Uterus (tissue), 4 donors: Measurements from ENCODE around the gene USP46. TPM values are rescaled to one million over a fixed set of nuclear protein-coding genes. Genes with fewer than 3 reads are reported as not detected.

Source experiments
- DNase-seq, 2 donors: peaks; one replicate each; pipeline ENCODE4 v3.0.0-alpha.2; 2019 to 2020
- H3K27ac ChIP-seq, 2 donors: fragments of 200-600 bp; sonication (generic); 1 replicate in 1 of 2; 2 replicates in 1 of 2; pipeline ENCODE4 v1.5.1; 2016 to 2018
- H3K27me3 ChIP-seq, 2 donors: fragments of 200-600 bp; sonication (generic); one replicate each; pipeline ENCODE4 v1.5.1; 2018 to 2019; ENCODE audit warnings: control low read depth in 1 of 2
- H3K36me3 ChIP-seq, 2 donors: fragments of 200-600 bp; sonication (generic); one replicate each; pipeline ENCODE4 v1.5.1; 2019; ENCODE audit warnings: control low read depth in 1 of 2
- H3K4me1 ChIP-seq, 2 donors: fragments of 200-600 bp; sonication (generic); one replicate each; pipeline ENCODE4 v1.5.1; 2018 to 2019; ENCODE audit warnings: control low read depth in 1 of 2
- H3K4me3 ChIP-seq, 2 donors: fragments of 200-600 bp; sonication (generic); 1 replicate in 1 of 2; 2 replicates in 1 of 2; pipeline ENCODE4 v1.5.1; 2018 to 2019; ENCODE audit warnings: mild to moderate bottlenecking in 1 of 2
- H3K9me3 ChIP-seq, 2 donors: fragments of 200-600 bp; sonication (generic); one replicate each; pipeline ENCODE4 v1.5.1; 2019; ENCODE audit warnings: control low read depth in 1 of 2
- CTCF ChIP-seq, 4 experiments: fragments of 200-600 bp in 2 of 4; fragments of 450-650 bp in 2 of 4; sonication (generic) in 2 of 4; IDR thresholded peaks; one replicate each; pipeline ENCODE4 v1.5.1; 2016 to 2019; ENCODE audit warnings: antibody characterized with exemption in 4 of 4, mild to moderate bottlenecking in 2 of 4, moderate library complexity in 1 of 4
- POLR2A ChIP-seq, 2 donors: fragments of 450-650 bp; IDR thresholded peaks; one replicate each; pipeline ENCODE4 v1.6.1; 2016; ENCODE audit warnings: antibody characterized with exemption in 2 of 2, mild to moderate bottlenecking in 1 of 2, moderate library complexity in 1 of 2
- intact Hi-C: fragments of 100-400 bp; cut with DNase I; formaldehyde crosslinking; loops from one replicate; pipeline ENCODE4 v1.15.1; 2023; ENCODE audit warnings: low total_unique reads
- total RNA-seq, 4 donors: library from RNA; depleted of rRNA in 3 of 4; stranded (reverse); fragments of >200 nt in 3 of 4; gene quantifications; one replicate each; pipeline versions ENCODE4 v1.1.0 to v1.2.4, GENCODE V29; 2014 to 2023
- donor health status: DM: yes; HTN: yes; CAD: no.

USP46 gene
- total RNA-seq, 4 donors from 2014 or later, result 0.51 to 33.5 (median 16.5) TPM

GRCh38 chr4:52550186-52550585 is 108.9 kb downstream of the USP46 start:
- no peak overlapping the region for H3K27ac ChIP-seq
- H3K4me3 ChIP-seq, result no peak overlapping the region
- H3K9me3 ChIP-seq, result no peaks in the 10 kb centered on the region
- H3K27me3 ChIP-seq, result no peaks in the 10 kb centered on the region
- H3K36me3 ChIP-seq, result no peaks in the 10 kb centered on the region
- DNase-seq, result no peak
- no peak for TF ChIP-seq POLR2A (IDR thresholded peaks at IDR 0.05)
- no peak for TF ChIP-seq CTCF (IDR thresholded peaks at IDR 0.05)
- H3K4me1 ChIP-seq, result no peaks in the 10 kb centered on the region
- intact Hi-C loops, result no loop called here

- no peak overlapping the region for H3K27ac ChIP-seq
- no peaks in the 10 kb centered on the region for H3K36me3 ChIP-seq
- no peaks in the 10 kb centered on the region for H3K27me3 ChIP-seq
- no peaks in the 10 kb centered on the region for H3K4me1 ChIP-seq
- H3K4me3 ChIP-seq, result no peak overlapping the region
- intact Hi-C loops, result no loop called here
- TF ChIP-seq POLR2A (IDR thresholded peaks at IDR 0.05), result no peak
- TF ChIP-seq CTCF (IDR thresholded peaks at IDR 0.05), result no peak
- no peak for DNase-seq
- H3K9me3 ChIP-seq, result no peaks in the 10 kb centered on the region
Observed at GRCh38 chr4:52548818-52549570, 110.1 kb downstream of the USP46 start.

GRCh38 chr4:52546449-52546848 is 112.7 kb downstream of the USP46 start:
- Histone ChIP-seq H3K27ac (no peak overlapping the region), H3K27me3 (no peaks in the 10 kb centered on the region), H3K9me3 (no peaks in the 10 kb centered on the region), H3K4me1 (no peaks in the 10 kb centered on the region), H3K4me3 (no peak overlapping the region), H3K36me3 (no peaks in the 10 kb centered on the region)
- no peak for DNase-seq
- TF ChIP-seq POLR2A (IDR thresholded peaks at IDR 0.05), result no peak
- no peak for TF ChIP-seq CTCF (IDR thresholded peaks at IDR 0.05)
- intact Hi-C loops, result no loop called here

GRCh38 chr4:52545099-52546069 is 113.7 kb downstream of the USP46 start:
- H3K27ac ChIP-seq, result no peak overlapping the region
- no peaks in the 10 kb centered on the region for H3K27me3 ChIP-seq
- DNase-seq, result peak; percentile 69 to 75
- H3K36me3 ChIP-seq, result no peaks in the 10 kb centered on the region
- H3K4me3 ChIP-seq, result no peak overlapping the region
- TF ChIP-seq CTCF (IDR thresholded peaks at IDR 0.05) (peak; percentile 73 to 86 (median 83)), POLR2A (IDR thresholded peaks at IDR 0.05) (no peak)
- no peaks in the 10 kb centered on the region for H3K4me1 ChIP-seq
- intact Hi-C loops, result no loop called here
- H3K9me3 ChIP-seq, result no peaks in the 10 kb centered on the region

Other genes starting within 250 kb of the USP46 start
- gene ERVMER34-1, start 92.1 kb upstream of the USP46 start, total RNA-seq, result 1 to 10 TPM in 2 of 4 donors, under 1 TPM in 1, not detected in 1; 0.26 to 3.0 (median 1.2) TPM
- gene RASL11B, start 203.0 kb upstream of the USP46 start, total RNA-seq, result 10 to 100 TPM in 1 of 4 donors, 1 to 10 TPM in 2, under 1 TPM in 1; 0.29 to 36.4 (median 4.4) TPM